ENCODE data around the gene NTMT1. TPM values are rescaled to one million over a fixed set of nuclear protein-coding genes. Genes with fewer than 3 reads are reported as not detected.

NTMT1 gene
- polyA plus RNA-seq, 2 of the 4 experiments (the other 2 are of a cell fraction), result 49.4 to 92.2 TPM

- TF ChIP-seq JUN (IDR thresholded peaks at IDR 0.05) (peak; percentile 63 to 98; a peak in 4 of 5 replicates), HES2 (IDR thresholded peaks at IDR 0.05) (no peak), NPAS2 (CRISPR knock-in tag; IDR thresholded peaks at IDR 0.05; ENCODE audit: borderline replicate concordance) (no peak), ELK1 (IDR thresholded peaks at IDR 0.05; ENCODE audit: low read depth, low read length) (no peak), RFX5 (IDR thresholded peaks at IDR 0.05) (no peak), MAX (IDR thresholded peaks at IDR 0.05) (no peak), ESRRA (IDR thresholded peaks at IDR 0.05; ENCODE audit: borderline replicate concordance, low read length) (no peak), CHD4 (IDR thresholded peaks at IDR 0.05; ENCODE audit: borderline replicate concordance) (no peak), RNF2 (IDR thresholded peaks at IDR 0.05; ENCODE audit: borderline replicate concordance, low read depth) (no peak), SREBF2 (IDR thresholded peaks at IDR 0.05) (no peak), TP53 (CRISPR knock-in tag; IDR thresholded peaks at IDR 0.05) (no peak), HEYL (CRISPR knock-in tag; IDR thresholded peaks at IDR 0.05) (no peak), ATOH8 (CRISPR knock-in tag; IDR thresholded peaks at IDR 0.05; ENCODE audit: low read depth) (no peak), ZC3H11A (IDR thresholded peaks at IDR 0.05) (no peak), HMGXB4 (CRISPR knock-in tag; IDR thresholded peaks at IDR 0.05; ENCODE audit: borderline replicate concordance) (no peak), KDM5A (IDR thresholded peaks at IDR 0.05) (no peak), FOSL2 (IDR thresholded peaks at IDR 0.05) (no peak), FOSL2 (CRISPR knock-in tag; IDR thresholded peaks at IDR 0.05) (no peak), EHF (CRISPR knock-in tag; IDR thresholded peaks at IDR 0.05) (no peak), FOXS1 (CRISPR knock-in tag; IDR thresholded peaks at IDR 0.05) (no peak), HDAC2 (IDR thresholded peaks at IDR 0.05) (no peak), E2F6 (IDR thresholded peaks at IDR 0.05; ENCODE audit: borderline replicate concordance, low read depth) (peak; percentile 41), EP300 (IDR thresholded peaks at IDR 0.05) (peak; percentile 75 to 88; a peak in 3 of 5 replicates)
Observed at GRCh38 chr9:129597355-129598088, 28.4 kb upstream of the NTMT1 start (continued).

GRCh38 chr9:129598089-129598596 lies 27.8 kb upstream of the NTMT1 start:
- Histone ChIP-seq H3K4me1 (peaks cover 63% of the 10 kb centered on the region), H3K27ac (peak overlapping the region; percentile 99 to 100), H3K4me2 (peak overlapping the region; percentile 94), H3K9me3 (no peaks in the 10 kb centered on the region), H3K4me3 (peak overlapping the region; percentile 40)
- FAIRE-seq (no peak), ATAC-seq (no peak), DNase-seq (ENCODE audit: low read depth in 1 of 2, low spot score in 1 of 2) (no peak)
- ChIA-PET POLR2A (interaction anchor here (1.0 to 2.1 kb wide), 5 partner anchors 10 to 345 kb away, joined by 4 to 21 read pairs (median 10); no protein-coding TSS in a partner anchor), CTCF (interaction anchor here (0.7 to 23.2 kb wide), 10 partner anchors 11 to 462 kb away, joined by 3 to 653 read pairs (median 7); no protein-coding TSS in a partner anchor)
- TF ChIP-seq TP53 (CRISPR knock-in tag; IDR thresholded peaks at IDR 0.05) (no peak), HOXA7 (CRISPR knock-in tag; IDR thresholded peaks at IDR 0.05) (no peak)
- 81% methylated on average over 14 of the region's 14 CpGs for WGBS (ENCODE audit: missing lambda C conversion rate)

Data from A549 (cell line).